SH-SY5Y (cell line): ENCODE measurements around the gene VIP.

Experiments
- GATA2 ChIP-seq: IDR thresholded peaks from 2 replicates; pipeline ENCODE4 v1.6.1; 2011; ENCODE audit warnings: mild to moderate bottlenecking, low read depth, low read length
- GATA3 ChIP-seq: IDR thresholded peaks from 2 replicates; pipeline ENCODE4 v1.6.1; 2011; ENCODE audit warnings: low read depth, mild to moderate bottlenecking, low read length, moderate library complexity

GRCh38 chr6:152775428-152775827, 24.8 kb downstream of the VIP start:
- TF ChIP-seq GATA2 = no peak
- no peak for TF ChIP-seq GATA3
